Heart left ventricle (tissue), 13 donors: Measurements from ENCODE around the gene ZFAND4.

ENCODE experiments used
- CTCF ChIP-seq, 12 donors: fragments of 200-600 bp; sonication (generic) in 4 of 12; IDR thresholded peaks; one replicate each; pipeline versions ENCODE4 v1.5.0 to v1.8.0; 2018 to 2022; ENCODE audit warnings: antibody characterized with exemption in 12 of 12, mild to moderate bottlenecking in 5 of 12
- POLR2A ChIP-seq, 2 donors: fragments of 450-650 bp; IDR thresholded peaks; one replicate each; pipeline ENCODE4 v1.6.1; 2017; ENCODE audit warnings: antibody characterized with exemption in 2 of 2, mild to moderate bottlenecking in 2 of 2, moderate library complexity in 2 of 2
- donor health status: ischemic (EF 13 %, LVEDD 7.1; RV severe dilation, severe dysfunction).
- donor health status: DM: no; HTN: yes; CAD: no.
- donor health status: DM: no; HTN: no; CAD: no.
- donor health status: ischemic (EF 25% LVEDD 6.9; RV normal size, moderate dysfunction).
- donor health status: ischemic (EF 25% LVEDD 5.7; RV mildly dilated, moderate dysfunction).
- donor health status: ischemic (EF 35%, LVEDD 5.7; RV mildly dilated, moderate dysfunction).
- donor health status: nonischemic (EF 11% LVEDD 7.7; RV severe dilation, severe dysfunction).
- donor health status: DM: yes; HTN: yes; CAD: no.
- donor health status: PGD.
- donor health status: ischemic (EF 29% LVEDD 5.4; RV normal size, mild dysfunction).
- donor health status: nonischemic (EF 23%, LVEDD 6.1; RV moderate dilation, normal function).

- TF ChIP-seq CTCF (IDR thresholded peaks at IDR 0.05): no peak
- no peak for TF ChIP-seq POLR2A (IDR thresholded peaks at IDR 0.05)
Measured at GRCh38 chr10:45591280-45591679, 81.3 kb downstream of the ZFAND4 start.
